ENCODE results near the gene CUL1.

Gene CUL1

GRCh38 chr7:148850564-148850963 is 151.9 kb downstream of the CUL1 start:
- DNase-seq (ENCODE audit: low read depth in 2 of 2), result no peak

Measured in activated CD8-positive, alpha-beta memory T cell treated with anti-CD3 and anti-CD28 coated beads for 4 hours (primary cell).